ENCODE data around the gene VDAC2. TPM values are rescaled to one million over a fixed set of nuclear protein-coding genes. Genes with fewer than 3 reads are reported as not detected.
"Not testable (repeated sequence)": the region's sequence is repeated elsewhere in the genome, so short reads cannot be mapped to it uniquely, and the experiment has no call there.

VDAC2 gene
- total and polyA plus RNA-seq, 2 experiments from 2014 or later: 167 to 190 TPM

DNA sequence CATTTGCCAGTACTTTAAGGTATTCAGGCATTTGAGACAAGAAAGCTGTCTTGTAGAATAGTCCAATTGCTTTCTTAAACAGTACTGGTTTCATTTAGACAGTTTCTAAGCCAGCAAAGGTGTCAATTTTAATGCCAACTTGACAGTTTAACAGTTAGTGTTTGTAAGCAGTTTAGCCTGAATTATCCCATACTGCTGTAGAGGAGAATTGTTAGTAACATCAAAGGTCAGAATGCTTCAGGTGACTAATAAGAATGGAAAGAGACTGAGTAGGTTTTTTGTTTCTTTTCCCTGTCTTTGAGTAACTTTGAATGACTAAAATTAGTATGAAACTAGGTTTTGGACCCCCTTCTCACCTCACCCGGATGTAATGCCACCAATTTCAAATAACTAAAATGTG, 29.5 kb upstream of the VDAC2 start:
- Histone ChIP-seq H3K4me3 (no peak overlapping the region), H3K36me3 (replicated peaks; ENCODE audit: insufficient read depth, low read depth) (no peaks in the 10 kb centered on the region), H3K27ac (peak overlapping the region; percentile 40), H3K79me2 (peaks cover 4% of the 10 kb centered on the region), H3K9me3 (ENCODE audit: low read depth) (no peaks in the 10 kb centered on the region), H3K4me1 (ENCODE audit: insufficient read depth) (peaks cover 14% of the 10 kb centered on the region), H2AFZ (no peak overlapping the region), H4K20me1 (ENCODE audit: insufficient read depth, poor library complexity, severe bottlenecking) (no peaks in the 10 kb centered on the region), H3K4me2 (peak overlapping the region; percentile 29), H3K27me3 (no peaks in the 10 kb centered on the region), H3K9me2 (replicated peaks; ENCODE audit: insufficient read depth) (no peaks in the 10 kb centered on the region)
- 94% methylated on average over 1 of the region's 1 CpG for WGBS (ENCODE audit: low lambda C conversion rate, missing lambda C conversion rate)
- DNase-seq (ENCODE audit: low spot score): no peak
- TF ChIP-seq EZH2phosphoT487 (IDR thresholded peaks at IDR 0.05; ENCODE audit: low read depth, severe bottlenecking, unreplicated experiment) (no peak), EZH2 (IDR thresholded peaks at IDR 0.05; ENCODE audit: borderline replicate concordance) (no peak)
- TF ChIP-seq, protein P1, sequence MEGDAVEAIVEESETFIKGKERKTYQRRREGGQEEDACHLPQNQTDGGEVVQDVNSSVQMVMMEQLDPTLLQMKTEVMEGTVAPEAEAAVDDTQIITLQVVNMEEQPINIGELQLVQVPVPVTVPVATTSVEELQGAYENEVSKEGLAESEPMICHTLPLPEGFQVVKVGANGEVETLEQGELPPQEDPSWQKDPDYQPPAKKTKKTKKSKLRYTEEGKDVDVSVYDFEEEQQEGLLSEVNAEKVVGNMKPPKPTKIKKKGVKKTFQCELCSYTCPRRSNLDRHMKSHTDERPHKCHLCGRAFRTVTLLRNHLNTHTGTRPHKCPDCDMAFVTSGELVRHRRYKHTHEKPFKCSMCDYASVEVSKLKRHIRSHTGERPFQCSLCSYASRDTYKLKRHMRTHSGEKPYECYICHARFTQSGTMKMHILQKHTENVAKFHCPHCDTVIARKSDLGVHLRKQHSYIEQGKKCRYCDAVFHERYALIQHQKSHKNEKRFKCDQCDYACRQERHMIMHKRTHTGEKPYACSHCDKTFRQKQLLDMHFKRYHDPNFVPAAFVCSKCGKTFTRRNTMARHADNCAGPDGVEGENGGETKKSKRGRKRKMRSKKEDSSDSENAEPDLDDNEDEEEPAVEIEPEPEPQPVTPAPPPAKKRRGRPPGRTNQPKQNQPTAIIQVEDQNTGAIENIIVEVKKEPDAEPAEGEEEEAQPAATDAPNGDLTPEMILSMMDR (IDR thresholded peaks at IDR 0.05; ENCODE audit: poor library complexity): no peak

DNA sequence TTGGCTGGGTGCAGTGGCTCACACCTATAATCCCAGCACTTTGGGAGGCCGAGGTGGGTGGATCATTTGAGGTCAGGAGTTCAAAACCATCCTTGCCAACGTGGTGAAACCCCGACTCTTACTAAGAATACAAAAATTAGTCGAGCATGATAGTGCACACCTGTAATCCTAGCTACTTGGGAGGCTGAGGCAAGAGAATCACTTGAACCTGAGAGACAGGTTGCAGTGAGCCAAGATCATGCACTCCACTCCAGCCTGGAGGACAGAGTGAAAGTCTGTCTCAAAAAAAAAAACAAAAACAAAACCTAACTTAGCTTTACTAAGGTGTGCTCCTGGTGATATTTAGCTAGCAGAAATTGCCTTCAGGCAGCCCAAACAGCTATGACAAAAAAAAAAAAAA, 24.3 kb upstream of the VDAC2 start:
- DNase-seq (ENCODE audit: low spot score): no peak
- H3K4me1 ChIP-seq (ENCODE audit: insufficient read depth): peaks cover 2% of the 10 kb centered on the region
- H3K9me2 ChIP-seq (replicated peaks; ENCODE audit: insufficient read depth): no peaks in the 10 kb centered on the region
- TF ChIP-seq EZH2phosphoT487 (IDR thresholded peaks at IDR 0.05; ENCODE audit: low read depth, severe bottlenecking, unreplicated experiment) (no peak), EZH2 (IDR thresholded peaks at IDR 0.05; ENCODE audit: borderline replicate concordance) (no peak)
- TF ChIP-seq, protein P1 (IDR thresholded peaks at IDR 0.05; ENCODE audit: poor library complexity): no peak
- no peaks in the 10 kb centered on the region for H3K36me3 ChIP-seq (replicated peaks; ENCODE audit: insufficient read depth, low read depth)
- H3K27ac ChIP-seq: no peak overlapping the region
- H4K20me1 ChIP-seq (ENCODE audit: insufficient read depth, poor library complexity, severe bottlenecking): no peaks in the 10 kb centered on the region
- H2AFZ ChIP-seq: no peak overlapping the region
- no peak overlapping the region for H3K4me2 ChIP-seq
- no peak overlapping the region for H3K4me3 ChIP-seq
- no peaks in the 10 kb centered on the region for H3K27me3 ChIP-seq
- H3K79me2 ChIP-seq: peaks cover 4% of the 10 kb centered on the region
- H3K9me3 ChIP-seq (ENCODE audit: low read depth): no peaks in the 10 kb centered on the region
- WGBS (ENCODE audit: low lambda C conversion rate, missing lambda C conversion rate): 86% methylated on average over 4 of the region's 4 CpGs

GRCh38 chr10:75187961-75188426, 22.6 kb upstream of the VDAC2 start:
- 66% methylated on average over 3 of the region's 3 CpGs for WGBS (ENCODE audit: low lambda C conversion rate, missing lambda C conversion rate)
- no peaks in the 10 kb centered on the region for H4K20me1 ChIP-seq (ENCODE audit: insufficient read depth, poor library complexity, severe bottlenecking)

DNA sequence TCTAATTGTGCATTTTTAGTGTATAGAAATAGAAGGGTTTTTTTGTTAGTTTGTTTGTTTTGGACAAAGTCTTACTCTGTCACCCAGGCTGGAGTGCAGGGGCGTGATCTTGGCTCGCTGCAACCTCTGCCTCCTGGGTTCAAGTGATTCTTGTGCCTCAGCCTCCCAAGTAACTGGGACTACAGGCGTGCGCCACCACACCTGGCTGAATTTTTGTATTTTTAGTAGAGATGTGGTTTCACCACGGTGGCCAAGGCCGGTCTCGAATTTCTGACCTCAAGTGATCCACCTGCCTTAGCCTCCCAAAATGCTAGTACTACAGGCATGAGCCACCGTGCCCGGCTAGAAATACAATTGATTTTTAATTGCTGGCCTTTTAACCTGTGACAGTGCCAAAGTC, 22.1 kb upstream of the VDAC2 start:
- not testable (repeated sequence) for H2AFZ ChIP-seq; H3K79me2 ChIP-seq; H3K36me3 ChIP-seq (replicated peaks; ENCODE audit: insufficient read depth, low read depth); H3K9me2 ChIP-seq (replicated peaks; ENCODE audit: insufficient read depth); DNase-seq (ENCODE audit: low spot score); H3K27me3 ChIP-seq; H3K9me3 ChIP-seq (ENCODE audit: low read depth); H3K4me3 ChIP-seq; H3K4me2 ChIP-seq; H4K20me1 ChIP-seq (ENCODE audit: insufficient read depth, poor library complexity, severe bottlenecking)
- Histone ChIP-seq H3K27ac (peak overlapping the region; percentile 53), H3K4me1 (ENCODE audit: insufficient read depth) (peaks cover 12% of the 10 kb centered on the region)
- WGBS (ENCODE audit: low lambda C conversion rate, missing lambda C conversion rate): 97% methylated on average over 9 of the region's 9 CpGs

More at GRCh38 chr10:75187961-75188426, 22.6 kb upstream of the VDAC2 start:
- Histone ChIP-seq H3K9me2 (replicated peaks; ENCODE audit: insufficient read depth) (no peaks in the 10 kb centered on the region), H3K79me2 (no peaks in the 10 kb centered on the region), H3K27ac (peak overlapping the region; percentile 53), H3K27me3 (no peaks in the 10 kb centered on the region), H3K4me2 (no peak overlapping the region), H3K9me3 (ENCODE audit: low read depth) (no peaks in the 10 kb centered on the region), H2AFZ (no peak overlapping the region), H3K36me3 (replicated peaks; ENCODE audit: insufficient read depth, low read depth) (no peaks in the 10 kb centered on the region), H3K4me1 (ENCODE audit: insufficient read depth) (peaks cover 12% of the 10 kb centered on the region), H3K4me3 (no peak overlapping the region)
- peak; percentile 75 for DNase-seq (ENCODE audit: low spot score)
- TF ChIP-seq EZH2 (IDR thresholded peaks at IDR 0.05; ENCODE audit: borderline replicate concordance) (no peak), EZH2phosphoT487 (IDR thresholded peaks at IDR 0.05; ENCODE audit: low read depth, severe bottlenecking, unreplicated experiment) (no peak)
- TF ChIP-seq, protein P1 (IDR thresholded peaks at IDR 0.05; ENCODE audit: poor library complexity): peak; percentile 80
